Inflammatory macrophage (primary cell): ENCODE measurements around the gene SATL1.
"Not testable (repeated sequence)": the region's sequence is repeated elsewhere in the genome, so short reads cannot be mapped to it uniquely, and the experiment has no call there.

ENCODE experiments used
- DNase-seq, 2 donors: peaks; one replicate each; pipeline ENCODE4 v3.0.0-alpha.2; 2020 to 2022

SATL1 gene

GRCh38 chrX:85108165-85108564 lies 135.4 kb downstream of the SATL1 start:
- DNase-seq, result no peak

GRCh38 chrX:85107407-85107806 lies 136.2 kb downstream of the SATL1 start:
- no peak for DNase-seq

- no peak for DNase-seq
These were observed 154.2 kb downstream of the SATL1 start for GRCh38 chrX:85089321-85089840.

GRCh38 chrX:85084770-85085393 lies 158.7 kb downstream of the SATL1 start:
- DNase-seq, result peak; percentile 11 to 29

- DNase-seq, result not testable (repeated sequence)
These were observed 166.3 kb downstream of the SATL1 start for GRCh38 chrX:85077247-85077646.

- no peak for DNase-seq
These were observed 177.9 kb downstream of the SATL1 start for GRCh38 chrX:85065512-85066198.

- peak in 1 of 2 donors; percentile 0 for DNase-seq
These were observed 190.8 kb downstream of the SATL1 start for GRCh38 chrX:85052636-85053343.

GRCh38 chrX:85052205-85052604 lies 191.4 kb downstream of the SATL1 start:
- DNase-seq, result no peak

GRCh38 chrX:85051627-85052026 lies 192.0 kb downstream of the SATL1 start:
- DNase-seq, result no peak
